Right lobe of liver (tissue), 4 donors: ENCODE data around the gene ZNF672.
"Not testable (repeated sequence)": the region's sequence is repeated elsewhere in the genome, so short reads cannot be mapped to it uniquely, and the experiment has no call there.

Experiments used
- CTCF ChIP-seq, 4 donors: fragments of 200-600 bp in 3 of 4; fragments of 450-650 bp in 1 of 4; IDR thresholded peaks; one replicate each; pipeline versions ENCODE4 v1.5.1 to v1.8.0; 2016 to 2022; ENCODE audit warnings: antibody characterized with exemption in 4 of 4, mild to moderate bottlenecking in 2 of 4
- POLR2A ChIP-seq: fragments of 450-650 bp; IDR thresholded peaks from one replicate; pipeline ENCODE4 v1.6.1; 2017; ENCODE audit warnings: antibody characterized with exemption, mild to moderate bottlenecking
- donor health status: DM: no; HTN: no; CAD: no.
- donor health status: DM: no; HTN: no; CAD: no.
- donor health status: DM: no; HTN: yes; CAD: no.

- TF ChIP-seq POLR2A; CTCF (IDR thresholded peaks at IDR 0.05): not testable (repeated sequence)
These were observed 44.4 kb downstream of the ZNF672 start for GRCh38 chr1:248882427-248882826.
